Gastrocnemius medialis (tissue), 4 donors: ENCODE results near the gene SNX11. TPM values are rescaled to one million over a fixed set of nuclear protein-coding genes. Genes with fewer than 3 reads are reported as not detected.

Source experiments
- ATAC-seq, 2 donors: fragments of 150-250 bp; one replicate each; pipeline ENCODE4 v1.9.1; 2016
- DNase-seq, 2 donors: peaks; one replicate each; pipeline ENCODE4 v3.0.0-alpha.2; 2019
- H3K27ac ChIP-seq, 4 donors: fragments of 200-600 bp; sonication (generic); 1 replicate in 1 of 4; 2 replicates in 3 of 4; pipeline ENCODE4 v1.5.1; 2016 to 2018; ENCODE audit warnings: mild to moderate bottlenecking in 2 of 4, moderate library complexity in 1 of 4
- H3K27me3 ChIP-seq, 3 donors: fragments of 200-600 bp; sonication (generic) in 2 of 3; 1 replicate in 1 of 3; 2 replicates in 2 of 3; pipeline versions ENCODE4 v1.5.1 to v1.6.0; 2016 to 2019; ENCODE audit warnings: mild to moderate bottlenecking in 1 of 3, moderate library complexity in 1 of 3
- H3K36me3 ChIP-seq, 2 donors: fragments of 200-600 bp; sonication (generic) in 1 of 2; one replicate each; pipeline ENCODE4 v1.5.1; 2017 to 2018
- H3K4me1 ChIP-seq, 2 donors: fragments of 200-600 bp; sonication (generic) in 1 of 2; one replicate each; pipeline ENCODE4 v1.5.1; 2016 to 2017; ENCODE audit warnings: mild to moderate bottlenecking in 2 of 2
- H3K4me3 ChIP-seq, 4 donors: fragments of 200-600 bp; sonication (generic) in 3 of 4; 1 replicate in 1 of 4; 2 replicates in 3 of 4; pipeline ENCODE4 v1.5.1; 2016 to 2019; ENCODE audit warnings: mild to moderate bottlenecking in 2 of 4
- H3K9me3 ChIP-seq, 3 donors: fragments of 200-600 bp; sonication (generic) in 2 of 3; 1 replicate in 1 of 3; 2 replicates in 2 of 3; pipeline ENCODE4 v1.5.1; 2016 to 2019
- CTCF ChIP-seq, 5 experiments: fragments of 450-650 bp in 3 of 5; fragments of 200-600 bp in 2 of 5; sonication (generic) in 2 of 5; IDR thresholded peaks in 4 of 5; conservative IDR thresholded peaks in 1 of 5; 1 replicate in 4 of 5; 2 replicates in 1 of 5; pipeline ENCODE4 v1.5.1; 2016 to 2019; ENCODE audit warnings: antibody characterized with exemption in 5 of 5, mild to moderate bottlenecking in 3 of 5, moderate library complexity in 3 of 5
- POLR2A ChIP-seq, 2 donors: fragments of 450-650 bp; IDR thresholded peaks; one replicate each; pipeline ENCODE4 v1.6.1; 2017; ENCODE audit warnings: antibody characterized with exemption in 2 of 2, mild to moderate bottlenecking in 2 of 2, moderate library complexity in 2 of 2
- in situ Hi-C, 4 donors: fragments of 200-750 bp; cut with MboI; loops; one replicate each; pipeline versions ENCODE4 v1.15.0 to v1.8.0; 2017; ENCODE audit warnings: low sequenced_read_pairs in 4 of 4
- intact Hi-C: fragments of 100-400 bp; cut with DNase I; formaldehyde crosslinking; loops from one replicate; pipeline ENCODE4 v1.15.1; 2023; ENCODE audit warnings: low total_unique reads
- microRNA counts, 2 donors: library from miRNA; unstranded; fragments of <30 nt; microRNA quantifications; one replicate each; lab custom pipeline; 2016
- microRNA-seq, 2 donors: library from miRNA; unstranded; fragments of <30 nt; microRNA quantifications; one replicate each; pipeline ENCODE4, GENCODE V29; 2016; ENCODE audit warnings: borderline replicate concordance in 2 of 2
- total RNA-seq, 4 donors: library from RNA; depleted of rRNA; stranded (reverse); fragments of >200 nt; gene quantifications; one replicate each; pipeline versions ENCODE4 v1.1.0 to v1.2.3, GENCODE V29; 2016

Gene SNX11
- total RNA-seq, 4 donors from 2014 or later, result 7.3 to 16.3 (median 9.6) TPM

GRCh38 chr17:48169926-48170325 is 62.4 kb downstream of the SNX11 start:
- peaks cover 0 to 2% (median 0%) of the 10 kb centered on the region in 3 donors for H3K27me3 ChIP-seq
- H3K4me3 ChIP-seq, result no peak overlapping the region
- in situ Hi-C loops, result no loop called here
- intact Hi-C loops, result no loop called here
- H3K36me3 ChIP-seq, result no peaks in the 10 kb centered on the region
- H3K4me1 ChIP-seq, result no peaks in the 10 kb centered on the region
- no peak overlapping the region for H3K27ac ChIP-seq
- ATAC-seq, result no peak
- TF ChIP-seq CTCF (IDR thresholded peaks at IDR 0.05 in 4 of 5, conservative IDR thresholded peaks at IDR 0.05 in 1 of 5) (no peak), POLR2A (IDR thresholded peaks at IDR 0.05) (no peak)
- no peak for DNase-seq
- no peaks in the 10 kb centered on the region for H3K9me3 ChIP-seq

MicroRNA genes within 50 kb of the gene (microRNA counts, 767-probe panel; counts per million panel counts)
- microRNA hsa-miR-1203 (lab: Ali Mortazavi, UCI), result 356 to 448 counts per million in 2 donors

Small RNA genes lying within 50 kb of the gene (microRNA-seq; reads per million reads assigned to microRNA genes)
- 0 reads per million in 2 donors for gene MIR1203

Other genes starting within 250 kb of the SNX11 start
- 10 to 100 TPM in 1 of 4 donors, 1 to 10 TPM in 3; 5.5 to 28.6 (median 7.0) TPM for gene SP2, start 211.5 kb upstream of the SNX11 start, total RNA-seq
- 10 to 100 TPM; 27.9 to 64.0 (median 41.5) TPM for gene PNPO, start 166.2 kb upstream of the SNX11 start, total RNA-seq
- under 1 TPM in 1 of 4 donors, not detected in 3; 0.87 TPM for gene PRR15L, start 149.9 kb upstream of the SNX11 start, total RNA-seq
- gene CDK5RAP3, start 136.7 kb upstream of the SNX11 start, total RNA-seq, result 10 to 100 TPM; 14.2 to 35.9 (median 27.8) TPM
- gene COPZ2, start 70.0 kb upstream of the SNX11 start, total RNA-seq, result 10 to 100 TPM; 40.5 to 76.9 (median 52.8) TPM
- 1,000 to 10,000 TPM in 2 of 4 donors, 100 to 1,000 TPM in 2; 622 to 1,180 (median 1,000) TPM for gene NFE2L1, start 59.4 kb upstream of the SNX11 start, total RNA-seq
- 10 to 100 TPM; 26.0 to 34.1 (median 27.7) TPM for gene CBX1, start 6.3 kb upstream of the SNX11 start, total RNA-seq